Thyroid gland (tissue), 4 donors: ENCODE results near the gene GPC6.

Source experiments
- CTCF ChIP-seq, 6 experiments: fragments of 200-600 bp in 3 of 6; fragments of 450-650 bp in 3 of 6; sonication (generic) in 3 of 6; IDR thresholded peaks; one replicate each; pipeline ENCODE4 v1.5.1; 2016 to 2019; ENCODE audit warnings: antibody characterized with exemption in 6 of 6, mild to moderate bottlenecking in 2 of 6, inconsistent platforms in 1 of 6, moderate library complexity in 1 of 6
- POLR2A ChIP-seq, 2 donors: fragments of 450-650 bp; IDR thresholded peaks; one replicate each; pipeline ENCODE4 v1.6.1; 2017; ENCODE audit warnings: antibody characterized with exemption in 2 of 2, mild to moderate bottlenecking in 2 of 2, moderate library complexity in 1 of 2

- TF ChIP-seq POLR2A (IDR thresholded peaks at IDR 0.05), result no peak
- no peak for TF ChIP-seq CTCF (IDR thresholded peaks at IDR 0.05)
These were observed 3.6 kb upstream of the GPC6 start for GRCh38 chr13:93222976-93223375.
